Endothelial cell of umbilical vein (primary cell): Measurements from ENCODE around the gene ZPBP2. TPM values are rescaled to one million over a fixed set of nuclear protein-coding genes. Genes with fewer than 3 reads are reported as not detected.

ENCODE experiments used
- BruUV-seq: library from RNA; stranded (reverse); fragments of 400-500 nt; replicated peaks from 2 replicates; lab custom pipeline; 2021; lab: Mats Ljungman, UMichigan
- CTCF ChIA-PET: fragments of 300-600, 350-600 bp; sonication (Branson Sonifier 250); formaldehyde crosslinking; loops from one replicate; lab custom pipeline; 2021; ENCODE audit warnings: antibody characterized with exemption, inconsistent platforms; lab: Charles Lee
- POLR2A ChIA-PET: fragments of 300-600, 350-600 bp; sonication (Branson Sonifier 250); formaldehyde crosslinking; loops from one replicate; lab custom pipeline; 2021; ENCODE audit warnings: antibody characterized with exemption, inconsistent platforms; lab: Charles Lee
- DNase-seq: peaks from one replicate; pipeline ENCODE4 v3.0.0-alpha.2; 2011; ENCODE audit warnings: low read depth, low spot score
- FAIRE-seq: peaks from 2 replicates; lab custom pipeline; 2011; peaks lifted over from hg19 to GRCh38; lab: Jason Lieb, UNC
- H2AFZ ChIP-seq: 2 replicates; pipeline ENCODE4 v1.6.0; 2012; ENCODE audit warnings: low read depth, low read length, control low read depth, inconsistent platforms
- H3K27ac ChIP-seq: 2 replicates; pipeline ENCODE4 v1.5.1; 2011; ENCODE audit warnings: low read depth, mild to moderate bottlenecking, control low read depth, low read length, moderate library complexity; ENCODE audit not compliant: insufficient read depth
- H3K27me3 ChIP-seq, 2 experiments: 2 replicates each; pipeline versions ENCODE4 v1.6.0 to v1.6.1; 2011; ENCODE audit warnings: low read length in 2 of 2, mixed read lengths in 1 of 2; ENCODE audit not compliant: control insufficient read depth in 2 of 2, insufficient read depth in 2 of 2
- H3K36me3 ChIP-seq, 2 experiments: 2 replicates in 1 of 2; 3 replicates in 1 of 2; pipeline ENCODE4 v1.5.1; 2011; ENCODE audit warnings: low read length in 2 of 2, mild to moderate bottlenecking in 1 of 2, moderate library complexity in 1 of 2; ENCODE audit not compliant: control insufficient read depth in 2 of 2, insufficient read depth in 2 of 2; ENCODE audit errors: extremely low read depth in 1 of 2
- H3K4me1 ChIP-seq: 3 replicates; pipeline ENCODE4 v1.5.1; 2011; ENCODE audit warnings: mild to moderate bottlenecking, low read length; ENCODE audit not compliant: control insufficient read depth, insufficient read depth; ENCODE audit errors: extremely low read depth
- H3K4me2 ChIP-seq: 2 replicates; pipeline ENCODE4 v1.6.1; 2011; ENCODE audit warnings: low read length, control low read depth, mixed read lengths; ENCODE audit not compliant: insufficient read depth
- H3K4me3 ChIP-seq, 3 experiments: fragments of 200-600 bp in 1 of 3; sonication (generic), shearing (Covaris generic) in 1 of 3; replicated peaks in 1 of 3; 2 replicates each; pipeline ENCODE4 v1.5.1; 2011 to 2016; ENCODE audit warnings: control low read depth in 3 of 3, low read length in 3 of 3, mild to moderate bottlenecking in 2 of 3, inconsistent platforms in 1 of 3, low read depth in 1 of 3, moderate library complexity in 1 of 3; ENCODE audit not compliant: insufficient read depth in 1 of 3
- H3K79me2 ChIP-seq: 2 replicates; pipeline ENCODE4 v1.6.0; 2012; ENCODE audit warnings: low read length, inconsistent platforms; ENCODE audit not compliant: control insufficient read depth, insufficient read depth
- H3K9ac ChIP-seq: replicated peaks from 2 replicates; pipeline ENCODE3; 2011; ENCODE audit warnings: low read length, control low read depth; ENCODE audit not compliant: insufficient read depth; ENCODE audit errors: extremely low read depth
- H3K9me1 ChIP-seq: replicated peaks from 3 replicates; pipeline ENCODE4 v1.6.0; 2011; ENCODE audit warnings: mild to moderate bottlenecking, low read length; ENCODE audit not compliant: control insufficient read depth, insufficient read depth; ENCODE audit errors: extremely low read depth
- H3K9me3 ChIP-seq: replicated peaks from 2 replicates; pipeline ENCODE4 v1.5.1; 2012; ENCODE audit warnings: low read length, inconsistent platforms; ENCODE audit not compliant: control insufficient read depth, insufficient read depth
- H4K20me1 ChIP-seq: replicated peaks from 2 replicates; pipeline ENCODE3; 2011; ENCODE audit warnings: mild to moderate bottlenecking, low read length; ENCODE audit not compliant: control insufficient read depth, insufficient read depth; ENCODE audit errors: extremely low read depth
- EZH2 ChIP-seq: IDR thresholded peaks from 2 replicates; pipeline ENCODE4 v1.6.1; 2012; ENCODE audit warnings: borderline replicate concordance, low read depth, mild to moderate bottlenecking, moderate library complexity, low read length, inconsistent platforms; ENCODE audit not compliant: severe bottlenecking
- FOS ChIP-seq: IDR thresholded peaks from 2 replicates; pipeline ENCODE4 v1.6.1; 2011; ENCODE audit warnings: mild to moderate bottlenecking, low read length, moderate library complexity, borderline replicate concordance; ENCODE audit not compliant: insufficient read depth
- GATA2 ChIP-seq: IDR thresholded peaks from 2 replicates; pipeline ENCODE4 v1.7.0; 2011; ENCODE audit warnings: low read depth, mild to moderate bottlenecking, moderate library complexity, mixed read lengths, low read length; ENCODE audit not compliant: insufficient read length, insufficient read depth
- JUN ChIP-seq: IDR thresholded peaks from 2 replicates; pipeline ENCODE4 v1.6.1; 2011; ENCODE audit warnings: borderline replicate concordance, low read depth; ENCODE audit not compliant: insufficient read length, insufficient read depth
- MAX ChIP-seq: IDR thresholded peaks from 2 replicates; pipeline ENCODE4 v1.6.1; 2011; ENCODE audit not compliant: insufficient read depth, insufficient read length
- MYC ChIP-seq: IDR thresholded peaks from one replicate; pipeline ENCODE4 v1.6.1; 2011; ENCODE audit warnings: mild to moderate bottlenecking, low read depth, low read length
- POLR2A ChIP-seq: IDR thresholded peaks from 2 replicates; pipeline ENCODE4 v1.6.1; 2012; ENCODE audit warnings: low read depth, mild to moderate bottlenecking, control low read depth, low read length
- POLR2AphosphoS5 ChIP-seq: IDR thresholded peaks from 2 replicates; pipeline ENCODE4 v1.6.1; 2012; ENCODE audit warnings: low read depth, mild to moderate bottlenecking, control low read depth, low read length, moderate library complexity; ENCODE audit not compliant: insufficient read depth
- dilution Hi-C: fragments of 300-500 bp; cut with MboI; formaldehyde crosslinking; loops from one replicate; pipeline ENCODE4 v1.15.0; 2019; ENCODE audit warnings: low sequenced_read_pairs; ENCODE audit not compliant: extremely low pct_ligation_motif_present
- intact Hi-C: fragments of 100-400 bp; cut with micrococcal nuclease; formaldehyde crosslinking; loops from one replicate; pipeline ENCODE4 v1.10.0; 2022
- polyA plus RNA-seq, 4 experiments: library from polyadenylated mRNA; depleted of rRNA in 3 of 4; stranded (reverse) in 3 of 4; unstranded in 1 of 4; fragments of >200 nt; gene quantifications; 2 replicates each; pipeline versions ENCODE4 v1.2.1 to v1.2.3, GENCODE V29; 2011 to 2012; ENCODE audit warnings: missing spikeins in 1 of 4
- total RNA-seq: library from RNA; stranded (reverse); gene quantifications from 2 replicates; pipeline ENCODE4 v1.2.3, GENCODE V29; 2021
- TF ChIP-seq, protein P1 (sequence below), 2 donors: IDR thresholded peaks; 1 replicate in 1 of 2; 2 replicates in 1 of 2; pipeline ENCODE4 v1.5.1; 2011; ENCODE audit warnings: low read length in 2 of 2, mild to moderate bottlenecking in 2 of 2, moderate library complexity in 2 of 2, control low read depth in 1 of 2, inconsistent platforms in 1 of 2, low read depth in 1 of 2; ENCODE audit not compliant: insufficient read depth in 1 of 2; ENCODE audit errors: extremely low read depth in 1 of 2

The ZPBP2 gene
- total and polyA plus RNA-seq, 2 donors (not counting 3 experiments of a cell fraction or from before 2014, with no cell fraction given) = not detected

DNA sequence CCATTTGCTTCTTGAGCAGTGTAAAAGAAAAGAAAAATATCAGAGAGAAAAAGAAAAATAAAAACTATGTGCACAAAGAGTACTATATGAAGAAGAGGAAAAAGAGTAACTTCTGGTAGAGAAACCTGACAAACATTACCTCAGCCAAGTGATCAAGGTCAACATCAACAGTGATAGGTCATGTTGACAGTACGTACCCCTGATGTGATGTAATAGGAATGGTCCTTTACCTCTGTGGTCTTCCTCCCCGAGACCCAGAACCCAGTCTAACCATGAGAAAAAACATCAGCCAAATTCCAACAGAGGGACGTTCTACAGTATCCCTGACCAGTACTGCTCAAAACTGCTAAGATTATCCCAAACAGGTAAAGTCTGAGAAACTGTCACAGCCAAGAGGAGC, 46.0 kb downstream of the ZPBP2 start:
- H3K4me3 ChIP-seq = no peak overlapping the region
- no peaks in the 10 kb centered on the region for H3K4me1 ChIP-seq
- H3K4me2 ChIP-seq = no peak overlapping the region
- H3K9me3 ChIP-seq = no peaks in the 10 kb centered on the region
- H2AFZ ChIP-seq = no peak overlapping the region
- no peaks in the 10 kb centered on the region for H3K27me3 ChIP-seq
- H3K27ac ChIP-seq = no peak overlapping the region
- BruUV-seq = no TSS peak
- no peak overlapping the region for H3K9ac ChIP-seq
- TF ChIP-seq POLR2A (no peak), MAX (no peak), POLR2AphosphoS5 (no peak), JUN (no peak), MYC (no peak), EZH2 (no peak), FOS (no peak), GATA2 (no peak)
- TF ChIP-seq, protein P1, sequence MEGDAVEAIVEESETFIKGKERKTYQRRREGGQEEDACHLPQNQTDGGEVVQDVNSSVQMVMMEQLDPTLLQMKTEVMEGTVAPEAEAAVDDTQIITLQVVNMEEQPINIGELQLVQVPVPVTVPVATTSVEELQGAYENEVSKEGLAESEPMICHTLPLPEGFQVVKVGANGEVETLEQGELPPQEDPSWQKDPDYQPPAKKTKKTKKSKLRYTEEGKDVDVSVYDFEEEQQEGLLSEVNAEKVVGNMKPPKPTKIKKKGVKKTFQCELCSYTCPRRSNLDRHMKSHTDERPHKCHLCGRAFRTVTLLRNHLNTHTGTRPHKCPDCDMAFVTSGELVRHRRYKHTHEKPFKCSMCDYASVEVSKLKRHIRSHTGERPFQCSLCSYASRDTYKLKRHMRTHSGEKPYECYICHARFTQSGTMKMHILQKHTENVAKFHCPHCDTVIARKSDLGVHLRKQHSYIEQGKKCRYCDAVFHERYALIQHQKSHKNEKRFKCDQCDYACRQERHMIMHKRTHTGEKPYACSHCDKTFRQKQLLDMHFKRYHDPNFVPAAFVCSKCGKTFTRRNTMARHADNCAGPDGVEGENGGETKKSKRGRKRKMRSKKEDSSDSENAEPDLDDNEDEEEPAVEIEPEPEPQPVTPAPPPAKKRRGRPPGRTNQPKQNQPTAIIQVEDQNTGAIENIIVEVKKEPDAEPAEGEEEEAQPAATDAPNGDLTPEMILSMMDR (IDR thresholded peaks at IDR 0.05; ENCODE audit: extremely low read depth in 1 of 2, insufficient read depth in 1 of 2, low read depth in 1 of 2, low read length in 2 of 2) = no peak
- ChIA-PET CTCF (no interaction called here), POLR2A (no interaction called here)
- peaks cover 0 to under 1% of the 10 kb centered on the region in 2 experiments for H3K36me3 ChIP-seq
- H3K9me1 ChIP-seq = no peaks in the 10 kb centered on the region
- dilution Hi-C loops = no loop called here
- H3K79me2 ChIP-seq = no peaks in the 10 kb centered on the region
- FAIRE-seq (no peak), DNase-seq (no peak)
- intact Hi-C loops = no loop called here
- H4K20me1 ChIP-seq = no peaks in the 10 kb centered on the region
